Panc1 (cell line): ENCODE results near the gene COL3A1.

Source experiments
- CTCF ChIP-seq: fragments of 450-650 bp; IDR thresholded peaks from 2 replicates; pipeline ENCODE4 v1.5.1; 2017; ENCODE audit warnings: mild to moderate bottlenecking
- POLR2AphosphoS5 ChIP-seq: IDR thresholded peaks from 2 replicates; pipeline ENCODE4 v1.6.1; 2012; ENCODE audit warnings: mild to moderate bottlenecking, low read depth, low read length, moderate library complexity
- SIN3A ChIP-seq: IDR thresholded peaks from 2 replicates; pipeline ENCODE4 v1.6.1; 2012; ENCODE audit warnings: low read depth, mild to moderate bottlenecking, low read length, moderate library complexity, borderline replicate concordance; ENCODE audit not compliant: insufficient read depth
- TF ChIP-seq, protein P1 (sequence below), 2 experiments: IDR thresholded peaks; 2 replicates each; pipeline ENCODE4 v1.6.1; 2011 to 2012; ENCODE audit warnings: low read depth in 2 of 2, control low read depth in 1 of 2, low read length in 1 of 2, mild to moderate bottlenecking in 1 of 2, moderate library complexity in 1 of 2; ENCODE audit not compliant: insufficient read depth in 1 of 2

GRCh38 chr2:188979187-188980114, 5.3 kb downstream of the COL3A1 start:
- TF ChIP-seq CTCF (no peak), SIN3A (no peak), POLR2AphosphoS5 (no peak)
- TF ChIP-seq, protein P1, sequence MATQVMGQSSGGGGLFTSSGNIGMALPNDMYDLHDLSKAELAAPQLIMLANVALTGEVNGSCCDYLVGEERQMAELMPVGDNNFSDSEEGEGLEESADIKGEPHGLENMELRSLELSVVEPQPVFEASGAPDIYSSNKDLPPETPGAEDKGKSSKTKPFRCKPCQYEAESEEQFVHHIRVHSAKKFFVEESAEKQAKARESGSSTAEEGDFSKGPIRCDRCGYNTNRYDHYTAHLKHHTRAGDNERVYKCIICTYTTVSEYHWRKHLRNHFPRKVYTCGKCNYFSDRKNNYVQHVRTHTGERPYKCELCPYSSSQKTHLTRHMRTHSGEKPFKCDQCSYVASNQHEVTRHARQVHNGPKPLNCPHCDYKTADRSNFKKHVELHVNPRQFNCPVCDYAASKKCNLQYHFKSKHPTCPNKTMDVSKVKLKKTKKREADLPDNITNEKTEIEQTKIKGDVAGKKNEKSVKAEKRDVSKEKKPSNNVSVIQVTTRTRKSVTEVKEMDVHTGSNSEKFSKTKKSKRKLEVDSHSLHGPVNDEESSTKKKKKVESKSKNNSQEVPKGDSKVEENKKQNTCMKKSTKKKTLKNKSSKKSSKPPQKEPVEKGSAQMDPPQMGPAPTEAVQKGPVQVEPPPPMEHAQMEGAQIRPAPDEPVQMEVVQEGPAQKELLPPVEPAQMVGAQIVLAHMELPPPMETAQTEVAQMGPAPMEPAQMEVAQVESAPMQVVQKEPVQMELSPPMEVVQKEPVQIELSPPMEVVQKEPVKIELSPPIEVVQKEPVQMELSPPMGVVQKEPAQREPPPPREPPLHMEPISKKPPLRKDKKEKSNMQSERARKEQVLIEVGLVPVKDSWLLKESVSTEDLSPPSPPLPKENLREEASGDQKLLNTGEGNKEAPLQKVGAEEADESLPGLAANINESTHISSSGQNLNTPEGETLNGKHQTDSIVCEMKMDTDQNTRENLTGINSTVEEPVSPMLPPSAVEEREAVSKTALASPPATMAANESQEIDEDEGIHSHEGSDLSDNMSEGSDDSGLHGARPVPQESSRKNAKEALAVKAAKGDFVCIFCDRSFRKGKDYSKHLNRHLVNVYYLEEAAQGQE (IDR thresholded peaks at IDR 0.05; ENCODE audit: insufficient read depth in 1 of 2, low read depth in 2 of 2, low read length in 1 of 2): no peak
